LHCN-M2 (cell line): ENCODE measurements around the gene CCDC157. TPM values are rescaled to one million over a fixed set of nuclear protein-coding genes. Genes with fewer than 3 reads are reported as not detected.
A peak's percentile ranks its signal among the peaks of the same experiment; 100 is the strongest.
"Not testable (repeated sequence)": the region's sequence is repeated elsewhere in the genome, so short reads cannot be mapped to it uniquely, and the experiment has no call there.

Source experiments
- DNase-seq: peaks from one replicate; pipeline ENCODE4 v3.0.0-alpha.2; 2012; ENCODE audit warnings: low read depth
- total RNA-seq: library from RNA; depleted of rRNA; stranded (reverse); fragments of >200 nt; gene quantifications from 2 replicates; pipeline ENCODE4 v1.2.3, GENCODE V29; 2014

The CCDC157 gene
- total RNA-seq, 1 experiment from 2014 or later = 3.2 TPM

DNA sequence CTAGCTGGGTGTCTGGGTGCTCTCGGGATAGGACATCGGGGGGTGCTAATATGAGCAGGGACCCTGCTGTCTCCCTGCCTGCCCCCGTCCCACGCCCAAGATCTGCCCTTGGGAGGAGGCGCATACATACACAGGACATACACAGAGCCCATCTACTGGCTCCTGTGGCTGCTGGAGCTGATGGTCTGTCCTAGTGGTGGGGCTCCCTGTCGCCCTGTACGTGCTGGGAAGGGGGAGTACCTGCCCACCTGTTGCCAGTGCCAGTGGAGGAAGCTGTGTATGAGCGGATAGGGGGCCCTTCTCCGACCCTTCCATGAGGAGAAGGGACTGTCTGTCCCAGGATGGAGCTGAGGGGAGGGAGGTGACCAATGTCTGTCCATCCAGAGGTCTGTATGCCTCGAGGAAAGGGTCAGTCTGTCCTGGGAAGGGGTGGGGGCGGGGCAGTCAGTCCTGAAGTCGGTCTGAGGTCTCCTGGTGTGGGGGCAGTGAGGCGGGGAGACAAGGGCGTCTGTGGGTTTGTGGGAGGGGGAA is 31.0 kb upstream of the CCDC157 start:
- no peak for DNase-seq

DNA sequence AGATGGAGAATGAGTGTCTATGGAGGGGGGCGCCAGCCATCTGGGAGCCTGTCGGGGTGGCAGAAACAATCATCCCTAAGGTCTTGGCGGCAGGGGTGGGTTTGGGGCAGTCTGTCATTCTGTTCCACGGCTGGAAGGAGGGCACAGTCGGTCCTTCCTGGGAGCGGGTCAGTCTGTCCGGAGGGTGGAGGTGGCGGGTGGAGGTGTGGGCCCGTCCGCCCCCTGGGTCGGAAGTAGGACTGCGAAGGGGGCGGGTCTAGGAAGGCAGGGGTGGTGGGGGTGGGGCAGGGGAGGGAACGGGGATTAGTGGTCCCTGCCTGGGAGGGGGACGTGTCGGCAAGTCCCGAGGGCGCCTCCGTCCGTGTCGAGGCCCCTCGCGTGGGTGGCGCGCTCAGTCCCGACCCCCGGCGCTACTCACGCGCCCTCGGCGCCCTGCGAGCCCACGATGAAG is 30.5 kb upstream of the CCDC157 start:
- DNase-seq = no peak

DNA sequence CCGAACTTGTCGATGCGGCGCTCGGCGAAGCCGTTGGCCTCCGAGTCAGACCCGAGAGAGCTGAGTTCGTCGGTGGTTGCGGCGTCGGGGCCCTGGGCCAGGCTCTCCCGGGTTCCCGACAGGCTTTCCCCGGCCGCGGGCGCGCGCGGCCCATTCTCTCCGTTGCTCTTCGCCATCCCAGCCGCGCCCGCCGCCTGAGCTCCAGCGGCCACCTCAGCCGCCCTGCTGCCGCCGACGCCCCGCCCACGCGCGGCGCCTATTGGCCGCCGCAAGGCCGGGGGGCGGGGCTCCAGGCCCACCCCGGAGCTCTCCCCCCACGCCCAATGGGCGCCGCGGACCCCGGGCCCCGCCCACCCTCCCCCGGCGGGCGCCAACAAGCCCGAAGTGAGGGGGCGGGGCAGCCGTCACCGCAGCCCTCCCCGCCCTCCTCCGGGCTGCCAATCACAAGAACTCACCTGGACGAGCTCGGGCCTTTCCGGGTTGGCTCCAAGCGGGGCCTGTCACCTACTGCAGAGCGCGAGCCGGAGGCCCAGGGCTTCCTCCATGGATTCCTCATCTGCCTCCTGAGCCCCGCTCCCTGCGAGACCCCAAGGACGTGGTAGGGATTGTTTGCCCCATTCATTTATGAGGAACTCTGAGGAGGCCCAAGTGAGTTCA is 30.0 kb upstream of the CCDC157 start, which contains the start of gene TBC1D10A:
TSS of gene TBC1D10A (minus strand) at position 236 of the 657 bp plus-strand sequence. CDS start at position 176, 60 bp downstream.
- DNase-seq = peak; percentile 80

DNA sequence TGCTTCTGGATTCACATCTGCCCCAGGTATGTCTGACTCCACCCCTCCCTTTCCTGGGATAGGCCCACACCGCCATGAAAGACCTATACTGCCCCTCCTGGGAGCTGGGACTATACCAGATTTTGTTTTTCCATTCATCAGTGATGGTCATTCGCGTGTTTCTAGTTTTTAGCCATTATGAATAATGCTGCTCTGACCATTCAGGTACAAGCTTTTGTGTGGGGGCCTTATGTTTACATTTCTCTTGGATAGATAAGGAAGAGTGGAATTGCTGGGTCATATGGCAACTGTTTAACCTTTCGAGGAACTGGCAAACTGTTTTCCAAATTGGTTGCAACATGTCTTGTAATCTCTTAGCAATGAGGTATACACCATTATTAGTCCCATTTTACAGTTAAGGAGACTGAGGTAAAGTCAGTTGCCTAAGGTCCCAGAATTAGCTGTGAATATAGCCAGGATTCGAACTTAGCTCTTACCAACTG is 28.9 kb upstream of the CCDC157 start:
- no peak for DNase-seq

DNA sequence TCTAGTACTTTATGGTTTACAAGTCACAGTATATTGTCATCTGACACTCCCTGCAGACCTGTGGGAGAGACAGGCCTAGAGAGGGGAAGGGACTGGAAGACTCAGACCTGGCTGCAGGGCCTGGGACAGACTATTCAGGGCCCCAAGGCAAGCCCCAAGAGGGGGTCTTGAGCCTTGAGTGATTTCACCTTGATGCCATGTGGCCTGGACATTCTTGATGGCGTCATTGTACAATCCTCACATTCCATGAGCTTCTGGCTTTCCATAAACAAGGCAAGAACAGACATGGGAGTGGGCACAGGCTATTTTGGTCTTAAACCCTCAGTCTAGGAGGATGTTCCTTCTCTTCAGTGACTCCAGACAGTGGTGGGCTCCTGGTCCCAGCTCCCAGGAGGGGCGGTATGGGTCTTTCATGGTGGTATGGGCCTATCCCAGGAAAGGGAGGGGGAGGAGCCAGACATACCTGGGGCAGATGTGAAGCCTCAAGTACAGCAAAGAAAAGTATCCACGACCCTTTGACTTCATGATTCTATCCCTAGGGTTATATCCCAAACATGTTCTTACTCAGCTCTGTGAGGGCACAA is 28.2 kb upstream of the CCDC157 start:
- no peak for DNase-seq

DNA sequence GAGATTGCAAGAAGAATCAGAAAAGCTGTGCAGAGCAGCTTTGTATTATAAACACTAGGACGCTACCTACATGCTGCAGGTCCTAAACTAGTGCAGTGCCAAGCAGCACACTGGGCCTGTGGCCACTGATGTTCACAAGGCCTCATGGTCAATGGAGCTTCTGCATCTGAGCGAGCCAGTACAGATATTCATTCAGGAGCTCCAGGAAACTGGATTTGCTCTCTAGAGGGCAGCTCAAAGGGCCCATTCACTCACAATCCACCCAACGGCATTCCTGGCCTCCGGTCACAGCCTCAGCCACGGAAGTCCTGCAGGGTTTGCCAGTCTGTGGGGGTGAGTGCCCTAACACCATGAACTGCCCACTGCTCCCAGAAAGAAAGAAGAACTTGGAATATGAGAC is 24.3 kb upstream of the CCDC157 start:
- DNase-seq = no peak

DNA sequence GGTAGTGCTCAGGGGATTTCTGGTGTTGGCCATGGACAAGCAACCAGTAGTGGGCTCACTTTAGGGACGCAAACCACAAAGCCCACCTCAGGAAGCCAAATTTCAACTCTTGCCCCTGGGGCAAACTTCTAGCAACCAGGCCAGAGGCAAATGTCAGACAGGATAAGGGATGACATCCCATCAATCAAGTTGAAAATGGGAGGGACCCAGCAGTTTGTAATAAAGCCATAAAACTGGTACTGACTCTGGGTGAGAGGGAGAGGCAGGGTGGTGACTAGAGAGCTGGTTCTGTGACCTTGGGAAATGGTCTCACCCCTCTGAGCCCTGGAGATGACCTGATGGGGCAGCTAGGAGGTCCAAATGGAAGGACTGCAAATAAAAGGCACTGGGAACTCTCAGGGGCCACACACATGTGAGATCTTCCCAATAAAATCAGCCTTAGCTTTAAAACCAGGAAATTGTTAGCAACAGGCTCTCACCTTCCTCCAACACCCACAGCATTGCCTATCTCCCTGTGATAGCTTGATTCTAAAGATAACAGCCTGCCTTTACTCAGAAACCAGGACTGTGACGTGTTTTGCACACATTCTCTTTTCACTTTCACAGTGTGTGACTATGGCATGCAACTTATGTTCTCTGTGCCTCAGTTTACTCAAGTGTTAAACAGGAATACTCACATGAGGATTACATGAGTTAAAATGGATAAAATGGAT is 23.7 kb upstream of the CCDC157 start:
- no peak for DNase-seq

DNA sequence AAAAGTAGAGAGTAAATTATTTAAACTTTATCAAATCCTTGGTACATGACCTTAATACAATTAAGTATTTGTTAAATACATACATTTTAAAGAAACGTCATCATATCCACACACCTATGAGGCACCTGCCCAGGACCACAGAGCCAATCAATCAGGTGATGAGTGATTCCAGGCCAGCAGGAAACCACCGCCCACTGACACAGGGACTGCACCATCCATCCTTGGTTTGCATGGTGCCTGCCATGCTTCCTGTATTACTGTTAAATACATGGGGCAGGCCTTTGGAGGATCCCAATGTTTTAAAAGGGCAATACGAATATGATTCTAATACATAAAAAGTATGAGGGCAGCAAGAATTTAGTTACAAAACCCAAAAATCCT is 23.1 kb upstream of the CCDC157 start:
- no peak for DNase-seq

DNA sequence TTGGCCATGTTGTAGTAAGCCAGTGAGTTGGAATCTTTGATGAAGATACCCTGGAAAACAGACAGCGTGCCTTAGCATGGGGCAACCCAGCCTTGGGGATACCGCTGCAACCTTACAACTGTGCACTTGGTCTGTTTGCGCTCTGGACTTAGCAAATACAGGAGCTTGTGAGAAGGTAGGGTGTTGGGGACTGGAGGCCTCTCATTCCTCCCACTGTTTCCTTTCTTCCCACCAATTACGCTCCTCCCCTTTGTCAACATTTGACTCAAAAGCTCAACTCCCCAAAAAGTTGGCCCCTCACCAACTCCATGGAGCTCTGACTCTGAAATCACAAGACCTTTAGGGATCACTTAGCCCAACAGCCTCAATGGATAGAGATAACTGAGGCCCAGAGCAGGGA is 22.2 kb upstream of the CCDC157 start:
- no peak for DNase-seq

DNA sequence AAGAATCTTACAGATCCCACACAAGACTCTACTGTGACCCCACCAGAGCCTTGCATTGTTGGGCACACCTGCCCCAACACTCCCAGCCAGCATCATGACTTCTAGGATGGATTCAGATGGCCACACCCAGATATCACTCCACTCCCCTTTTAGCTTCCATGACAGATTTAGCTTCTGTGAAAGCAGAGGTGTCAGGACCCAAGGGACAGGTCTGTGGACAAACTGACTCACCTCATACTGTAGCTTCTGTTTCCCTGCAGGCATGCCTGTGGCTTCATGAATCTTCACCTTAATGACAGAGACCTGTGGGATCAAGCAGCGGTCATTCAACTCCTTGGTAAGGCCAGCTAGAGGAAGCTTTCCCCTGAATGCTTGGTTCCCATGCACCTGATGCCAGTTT is 21.6 kb upstream of the CCDC157 start:
- no peak for DNase-seq

DNA sequence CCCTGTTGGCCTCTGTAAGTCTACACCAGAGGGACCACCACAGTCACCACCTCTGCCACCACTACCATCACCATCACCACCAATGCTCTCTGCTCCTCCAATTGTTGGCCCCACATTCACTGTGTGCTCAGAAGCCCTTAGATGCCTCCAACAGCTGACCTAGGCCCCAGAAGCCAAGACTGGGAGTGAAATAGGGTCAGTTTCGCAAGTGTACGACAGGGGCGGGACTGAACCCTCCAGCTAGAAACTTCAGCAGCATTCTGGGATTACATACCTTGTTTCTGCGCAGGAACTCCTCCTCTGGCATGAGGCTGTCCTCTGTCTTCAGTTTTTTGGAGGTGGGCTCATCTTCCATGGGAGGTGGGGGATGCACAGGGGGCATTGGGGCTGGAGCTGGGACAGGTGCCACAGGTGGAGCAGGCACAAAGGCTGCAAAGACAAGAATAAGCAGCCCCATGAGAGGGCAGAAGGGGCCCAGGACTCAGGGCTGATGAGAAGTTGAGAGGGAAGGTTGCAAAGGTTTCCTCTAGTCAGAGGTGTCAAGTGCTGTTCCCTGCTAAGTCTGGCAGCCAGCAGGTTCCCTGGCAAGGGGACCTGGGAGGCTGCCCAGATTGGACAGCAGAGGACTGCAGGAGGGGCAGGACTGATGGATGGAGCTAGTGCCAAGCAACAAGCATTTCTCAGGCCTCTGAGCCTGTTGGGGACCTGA is 19.9 kb upstream of the CCDC157 start:
- no peak for DNase-seq

DNA sequence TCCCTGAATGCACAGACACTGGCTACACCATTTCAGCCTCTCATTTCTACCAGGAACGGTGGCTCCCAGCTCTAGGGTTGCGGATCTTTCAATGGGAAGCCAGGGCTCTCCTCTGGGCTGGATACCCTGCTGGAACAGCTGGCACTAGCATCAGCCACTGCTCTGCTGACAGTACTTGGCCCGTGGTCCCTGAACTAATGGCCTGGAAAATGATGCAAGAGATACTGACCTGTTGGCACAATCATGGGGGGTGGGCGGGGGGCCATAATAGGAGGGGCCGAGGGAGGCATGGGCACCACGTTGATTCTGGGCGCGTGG is 19.4 kb upstream of the CCDC157 start:
- no peak for DNase-seq

DNA sequence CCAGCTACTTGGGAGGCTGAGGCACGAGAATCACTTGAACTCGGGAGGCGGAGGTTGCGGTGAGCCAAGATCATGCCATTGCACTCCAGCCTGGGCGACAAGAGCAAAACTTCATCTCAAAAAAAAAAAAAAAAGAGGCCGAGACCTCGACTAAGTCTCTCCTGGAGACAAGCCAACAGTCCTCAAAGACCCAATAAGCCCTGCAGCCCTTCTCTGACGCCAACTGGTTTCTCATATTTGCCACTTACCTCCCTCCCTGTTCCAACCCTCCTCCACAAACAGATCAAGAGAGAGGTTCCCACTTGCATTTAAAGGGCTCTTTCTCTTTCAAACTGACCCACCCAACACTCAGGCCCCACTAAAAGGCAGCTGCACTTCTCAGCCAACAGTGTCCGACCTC is 18.5 kb upstream of the CCDC157 start:
- not testable (repeated sequence) for DNase-seq

DNA sequence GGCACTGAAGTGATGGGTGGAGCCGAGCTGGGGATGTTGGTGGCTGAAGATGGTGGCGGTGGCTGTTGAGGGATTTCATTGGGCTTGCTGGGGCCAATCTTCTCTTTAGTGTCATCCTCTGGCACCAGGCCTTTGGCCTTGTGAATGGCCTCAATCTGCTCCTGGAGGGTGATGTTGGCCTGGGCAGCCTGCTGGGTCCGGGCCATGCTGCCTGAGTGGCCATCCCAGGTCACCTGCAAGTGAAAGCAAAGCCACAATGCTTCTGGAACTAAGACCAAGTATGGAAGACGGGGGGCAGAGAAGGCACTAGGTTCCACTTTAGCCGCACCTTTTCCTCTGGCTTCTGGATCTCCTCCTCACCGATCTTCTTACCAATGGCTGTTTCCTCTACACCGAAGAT is 18.0 kb upstream of the CCDC157 start:
- no peak for DNase-seq

DNA sequence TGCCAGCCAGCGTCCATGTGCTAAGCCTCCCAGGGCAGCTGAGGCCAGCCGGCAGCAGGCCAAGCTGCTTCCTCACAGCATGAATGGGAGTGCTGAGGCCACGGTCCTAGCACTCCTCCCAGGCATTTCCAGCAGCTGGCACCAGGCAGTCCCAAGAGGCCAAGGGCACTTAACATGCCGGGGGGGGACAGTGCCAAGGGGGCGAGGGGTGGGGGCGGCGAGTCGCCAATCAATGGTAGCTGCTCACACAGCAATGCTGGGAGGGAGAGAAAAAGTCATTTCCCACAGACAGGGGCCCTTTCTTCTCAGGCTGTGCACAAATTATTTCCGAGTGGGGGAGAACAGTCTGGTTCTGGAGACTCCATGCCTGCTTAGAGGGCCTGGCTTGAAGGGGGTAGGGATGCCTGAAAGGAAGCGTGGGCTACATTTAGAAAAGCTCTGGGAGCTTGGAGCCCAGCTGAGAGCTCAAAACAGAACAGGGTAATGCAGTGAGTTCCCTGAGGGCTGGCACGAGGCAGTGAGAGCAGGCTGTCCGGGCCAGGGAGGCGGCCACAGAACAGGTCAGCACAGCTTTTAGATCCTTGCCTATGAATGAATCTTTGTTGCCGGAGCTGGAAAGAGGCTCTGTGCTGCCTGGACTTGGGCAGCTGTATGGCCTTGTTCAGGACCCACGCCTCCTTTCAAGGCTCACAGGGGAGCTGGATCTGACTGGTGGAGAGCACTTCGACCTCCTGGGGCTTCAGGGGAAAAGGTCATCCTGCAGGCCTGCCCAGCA is 15.7 kb upstream of the CCDC157 start:
- DNase-seq = peak; percentile 38

DNA sequence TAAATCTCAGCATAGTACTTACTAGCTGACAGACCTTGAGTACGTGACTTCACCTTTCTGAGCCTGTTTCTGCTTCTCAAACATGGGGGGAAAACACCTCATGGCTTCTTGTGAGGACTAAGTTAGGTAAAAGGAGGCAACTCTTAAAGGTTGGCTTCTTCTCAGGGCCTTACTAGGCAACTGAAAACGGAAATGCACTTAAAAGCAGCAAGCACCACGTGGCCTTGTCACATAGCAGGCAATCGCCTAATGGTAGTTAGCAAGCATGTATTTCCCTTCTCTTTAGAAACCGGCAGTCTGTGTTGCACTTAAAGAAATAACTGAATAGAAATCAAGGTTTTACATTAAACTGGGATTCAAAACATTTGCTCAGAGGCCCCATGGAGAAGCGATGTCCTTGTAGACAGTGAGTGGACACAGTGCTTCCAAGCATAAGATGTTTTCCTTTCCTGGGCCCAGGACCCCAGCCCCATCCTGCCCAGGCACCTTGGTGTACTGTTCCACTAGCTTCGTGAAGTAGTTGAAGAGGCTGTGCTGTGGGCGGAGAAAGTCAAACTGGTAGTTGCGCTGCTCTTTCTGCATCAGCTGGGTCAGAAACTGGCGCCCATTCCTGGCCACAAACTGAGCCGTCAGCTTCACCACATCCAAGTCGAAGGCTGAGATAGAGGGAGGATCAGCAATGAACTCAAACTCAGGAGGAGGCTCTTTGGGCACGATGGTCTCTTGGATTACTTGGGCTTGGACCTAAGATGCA is 12.2 kb upstream of the CCDC157 start:
- DNase-seq = no peak

DNA sequence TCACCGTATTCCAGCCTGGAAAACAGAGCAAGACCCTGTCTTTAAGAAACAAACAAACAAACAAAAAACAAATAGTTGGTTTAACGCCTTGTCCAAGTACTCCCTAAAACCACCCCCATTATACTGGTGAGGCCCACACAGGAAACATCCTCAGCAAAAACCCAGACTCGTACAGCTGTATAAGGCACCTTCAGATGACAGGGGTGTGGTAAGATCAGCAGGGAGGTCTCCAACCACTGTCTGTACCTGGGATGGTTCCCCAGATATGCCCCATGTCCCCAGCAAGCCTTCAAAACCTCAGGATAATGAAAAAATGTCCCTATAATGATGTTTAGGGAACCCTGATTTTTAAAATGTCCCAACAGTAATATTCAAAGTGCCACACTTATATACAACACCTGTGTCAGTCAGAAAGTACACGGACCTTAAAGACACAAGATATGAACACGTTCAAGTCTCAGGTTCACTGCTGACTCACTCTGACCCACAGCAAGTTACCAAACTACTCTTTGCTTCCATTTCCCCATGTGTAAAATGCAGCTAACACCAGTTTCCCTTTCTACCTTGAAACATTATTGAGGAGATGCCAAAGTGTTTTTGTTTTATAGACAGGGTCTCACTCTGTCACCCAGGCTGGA is 9.4 kb upstream of the CCDC157 start:
- DNase-seq = no peak

DNA sequence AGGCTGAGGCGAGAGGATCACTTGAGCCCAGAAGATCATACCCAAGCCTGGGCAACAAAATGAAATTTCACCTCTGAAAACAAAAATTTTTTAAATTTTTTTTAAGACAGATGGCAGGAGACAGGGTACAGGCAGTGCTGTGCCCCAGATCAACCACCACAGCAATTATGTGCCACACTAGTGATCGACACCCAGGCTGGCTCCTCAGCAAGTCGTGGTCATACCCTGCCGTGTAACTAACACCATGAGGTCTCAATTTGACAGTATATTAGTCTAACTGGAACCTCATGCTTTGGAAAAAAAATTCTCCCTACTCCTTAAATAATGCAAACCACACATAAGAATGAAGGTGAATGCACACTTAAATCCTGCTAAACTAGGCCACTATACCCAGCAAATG is 8.4 kb upstream of the CCDC157 start:
- no peak for DNase-seq

DNA sequence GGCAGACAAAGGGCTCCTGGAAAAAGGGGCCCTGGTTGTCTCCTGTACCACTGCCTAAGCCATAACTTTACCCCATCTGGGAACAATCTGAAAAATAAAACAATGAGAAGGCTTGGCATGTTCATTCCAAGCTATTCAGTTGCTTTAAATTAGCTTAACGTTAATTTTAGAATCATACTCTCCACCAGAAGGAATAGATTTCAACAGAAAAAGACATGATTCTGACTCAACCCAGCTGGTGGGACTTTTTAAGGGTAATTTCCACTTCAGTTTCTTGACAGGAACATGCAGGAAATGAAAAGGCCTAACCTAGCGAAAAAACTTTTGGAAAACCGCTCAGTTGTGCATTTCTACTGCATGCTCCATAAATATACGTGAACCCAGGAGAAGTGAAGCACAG is 8.0 kb upstream of the CCDC157 start:
- no peak for DNase-seq

DNA sequence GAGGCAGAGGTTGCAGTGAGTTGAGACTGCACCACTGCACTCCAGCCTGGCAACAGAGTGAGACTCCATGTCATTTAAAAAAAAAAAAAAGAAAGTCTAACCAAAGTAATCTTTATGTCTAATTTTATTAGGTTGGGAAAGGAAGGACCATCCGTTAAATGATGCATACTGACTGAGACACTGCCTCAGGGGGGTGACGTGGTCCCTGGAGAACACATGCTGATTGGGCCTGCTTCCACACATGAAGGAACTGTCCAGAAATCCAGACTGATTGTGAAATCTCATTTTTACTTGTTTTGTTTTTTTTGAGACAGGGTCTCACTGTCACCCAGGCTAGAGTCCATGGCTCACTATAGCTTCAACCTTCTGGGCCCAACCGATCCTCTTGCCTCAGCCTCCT is 5.6 kb upstream of the CCDC157 start:
- no peak for DNase-seq
